Stimulated activated naive CD8-positive, alpha-beta T cell treated with anti-CD3 and anti-CD28 coated beads, Interleukin-15, amount 100 ng/mL, for 72 hours (primary cell): ENCODE results near the gene ZNF771.
"Not testable (repeated sequence)": the region's sequence is repeated elsewhere in the genome, so short reads cannot be mapped to it uniquely, and the experiment has no call there.

ENCODE experiments used
- ATAC-seq: fragments of 150-1000 bp; cut with Tn5 transposase; 2 replicates; pipeline ENCODE4 v1.10.0; 2021; ENCODE audit warnings: mild to moderate bottlenecking, moderate library complexity
- DNase-seq, 2 donors: peaks; one replicate each; pipeline ENCODE4 v3.0.0; 2021 to 2022
- H3K27ac Mint-ChIP-seq, 2 donors: one replicate each; pipeline ENCODE4 v1.8.0; 2022; ENCODE audit warnings: mild to moderate bottlenecking in 2 of 2, mixed read lengths in 2 of 2, moderate library complexity in 2 of 2
- H3K27me3 Mint-ChIP-seq: one replicate; pipeline ENCODE4 v1.8.0; 2022; ENCODE audit warnings: mixed read lengths
- H3K4me1 Mint-ChIP-seq: one replicate; pipeline ENCODE4 v1.8.0; 2022; ENCODE audit warnings: mild to moderate bottlenecking, mixed read lengths
- H3K4me3 Mint-ChIP-seq, 2 donors: one replicate each; pipeline ENCODE4 v1.8.0; 2022; ENCODE audit warnings: mild to moderate bottlenecking in 2 of 2, mixed read lengths in 2 of 2, moderate library complexity in 1 of 2
- H3K9me3 Mint-ChIP-seq, 2 donors: one replicate each; pipeline ENCODE4 v1.8.0; 2022; ENCODE audit warnings: mixed read lengths in 2 of 2

The ZNF771 gene

DNA sequence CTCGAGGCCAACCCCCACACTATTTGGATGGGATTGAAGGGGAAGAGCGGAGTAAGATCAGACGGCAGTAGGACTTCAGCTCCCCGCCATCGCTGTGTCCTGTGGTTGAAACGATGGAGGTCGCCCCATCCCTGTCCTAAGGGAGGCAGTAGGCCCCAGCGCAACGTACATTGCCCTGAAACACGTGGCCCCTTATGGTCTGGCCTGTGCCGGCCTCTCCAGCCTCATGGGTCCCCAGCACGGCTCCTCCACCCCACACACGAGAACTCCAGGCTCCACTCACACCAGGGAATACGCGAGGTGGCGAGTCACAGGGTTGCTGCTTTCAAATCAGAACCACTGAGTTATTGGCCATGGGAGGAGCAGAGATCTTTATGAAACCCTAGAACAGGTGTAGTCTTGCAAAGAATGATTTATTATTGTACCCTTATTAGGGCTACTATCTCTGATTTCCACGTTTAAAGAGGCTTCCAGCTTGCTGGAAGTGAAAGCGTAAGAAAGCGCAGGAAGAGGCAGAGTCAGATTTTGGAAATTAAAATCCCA, 23.1 kb downstream of the ZNF771 start:
- Mint-ChIP-seq H3K4me3 (no peak overlapping the region), H3K9me3 (no peaks in the 10 kb centered on the region), H3K27ac (no peak overlapping the region), H3K27me3 (no peaks in the 10 kb centered on the region), H3K4me1 (peaks cover 26% of the 10 kb centered on the region)
- ATAC-seq (peak; percentile 34), DNase-seq (no peak)

GRCh38 chr16:30434852-30435251, 27.4 kb downstream of the ZNF771 start:
- DNase-seq (peak; percentile 21 to 63), ATAC-seq (peak; percentile 11)
- Mint-ChIP-seq H3K4me1 (peaks cover 26% of the 10 kb centered on the region), H3K9me3 (no peaks in the 10 kb centered on the region), H3K4me3 (peak overlapping the region; percentile 3 to 7), H3K27ac (peak overlapping the region; percentile 0), H3K27me3 (no peaks in the 10 kb centered on the region)

DNA sequence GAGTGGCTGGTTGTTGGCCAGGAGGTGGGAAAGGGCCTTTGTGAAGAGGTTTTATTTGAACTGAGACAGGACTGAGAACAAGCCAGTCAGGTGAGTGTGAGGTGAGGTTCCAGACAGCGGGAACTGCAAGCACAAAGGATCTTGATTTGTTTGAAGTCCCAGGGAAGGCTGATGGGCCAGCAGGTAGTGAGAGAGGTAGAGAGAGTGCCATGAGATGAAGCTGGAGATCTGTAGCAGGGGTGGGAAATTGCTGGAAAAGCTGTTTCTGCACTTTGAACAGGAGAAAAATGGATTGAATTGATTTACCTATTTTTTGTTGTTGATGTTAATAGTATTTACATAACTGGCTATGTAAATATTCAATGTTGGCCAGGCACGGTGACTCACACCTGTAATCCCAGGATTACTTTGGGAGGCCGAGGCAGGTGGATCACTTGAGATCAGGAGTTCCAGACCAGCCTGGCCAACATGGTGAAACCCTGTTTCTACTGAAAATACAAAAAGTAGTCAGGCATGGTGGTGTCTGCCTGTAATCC, 30.2 kb downstream of the ZNF771 start:
- ATAC-seq (no peak), DNase-seq (no peak)
- Mint-ChIP-seq H3K9me3 (no peaks in the 10 kb centered on the region), H3K4me1 (peaks cover 32% of the 10 kb centered on the region), H3K4me3 (no peak overlapping the region), H3K27me3 (no peaks in the 10 kb centered on the region), H3K27ac (no peak overlapping the region)

GRCh38 chr16:30438835-30439234, 31.4 kb downstream of the ZNF771 start:
- DNase-seq (no peak), ATAC-seq (no peak)
- Mint-ChIP-seq H3K27me3 (no peaks in the 10 kb centered on the region), H3K27ac (no peak overlapping the region), H3K9me3 (no peaks in the 10 kb centered on the region), H3K4me1 (peaks cover 40% of the 10 kb centered on the region), H3K4me3 (no peak overlapping the region)

- Mint-ChIP-seq H3K27ac (no peak overlapping the region), H3K4me3 (no peak overlapping the region), H3K4me1 (peaks cover 40% of the 10 kb centered on the region), H3K27me3 (no peaks in the 10 kb centered on the region), H3K9me3 (no peaks in the 10 kb centered on the region)
- ATAC-seq (no peak), DNase-seq (no peak)
Observed at GRCh38 chr16:30439720-30440348, 32.4 kb downstream of the ZNF771 start.

DNA sequence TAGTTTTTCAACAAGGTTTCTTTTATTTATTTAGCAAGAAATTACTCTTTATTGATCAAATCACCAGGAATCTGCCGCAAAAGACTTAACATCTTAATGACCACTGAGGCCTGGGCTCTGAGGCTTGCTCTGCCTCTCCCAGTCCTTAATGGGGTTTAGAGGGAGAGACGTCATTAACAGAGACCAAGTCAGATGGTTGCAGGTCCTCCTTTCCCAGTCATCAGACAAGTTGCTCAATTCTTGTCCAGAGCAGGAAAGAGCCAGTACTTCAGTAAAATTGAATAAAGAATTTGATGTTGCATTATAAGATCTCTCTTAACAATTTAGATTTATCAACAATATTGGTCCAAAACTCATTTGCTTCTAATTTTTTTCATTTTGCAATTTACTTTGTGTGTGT, 36.2 kb downstream of the ZNF771 start:
- no peak for ATAC-seq

DNA sequence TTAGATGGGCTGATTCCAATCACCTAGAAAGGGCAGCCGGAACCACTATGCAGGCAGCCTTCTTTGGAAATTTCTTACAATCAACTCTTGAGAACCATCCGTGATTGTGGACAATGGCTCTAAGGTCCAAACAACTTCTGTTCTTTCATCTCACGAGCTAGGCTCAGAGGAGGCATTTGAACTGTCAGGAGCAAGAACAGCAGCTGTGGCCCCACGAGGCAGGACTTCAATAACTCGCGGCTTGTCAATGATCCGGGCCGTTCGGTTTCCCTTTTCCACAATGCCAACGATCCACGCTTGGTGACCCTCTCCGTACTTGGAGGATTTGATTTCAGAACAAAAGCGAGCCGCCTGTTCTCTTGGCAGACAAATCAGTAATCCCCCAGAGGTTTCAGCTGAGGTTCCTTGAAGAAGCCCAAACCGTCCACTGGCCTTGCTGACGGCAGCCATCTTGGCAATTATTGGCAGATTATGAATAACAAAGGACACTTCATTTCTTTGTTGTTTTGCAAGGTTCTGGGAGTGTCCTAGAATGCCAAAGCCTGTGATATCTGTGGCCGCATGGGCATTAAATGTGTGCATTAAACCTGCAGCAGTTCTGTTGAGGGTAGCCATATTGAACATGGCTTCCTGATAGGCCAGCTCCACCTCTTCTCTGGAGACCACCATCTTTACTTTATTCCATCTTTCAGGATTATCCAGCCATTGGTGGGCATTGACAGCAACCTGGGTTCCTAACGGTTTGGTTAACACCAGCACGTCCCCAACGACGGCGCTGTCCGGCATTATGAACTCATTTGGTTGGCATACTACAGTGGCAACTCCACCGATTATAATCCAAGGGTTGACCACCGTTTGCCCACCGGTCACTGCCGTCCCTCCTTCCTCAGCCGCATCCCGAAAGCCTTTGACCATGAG, 37.1 kb downstream of the ZNF771 start:
- Mint-ChIP-seq H3K27me3 (no peaks in the 10 kb centered on the region), H3K4me3 (peak overlapping the region; percentile 87 to 97), H3K4me1 (peaks cover 53% of the 10 kb centered on the region), H3K9me3 (peaks cover 0 to 4% of the 10 kb centered on the region in 2 donors), H3K27ac (peak overlapping the region; percentile 87 to 100)
- DNase-seq, result no peak
- no peak for ATAC-seq

More for the DNA sequence above, 36.2 kb downstream of the ZNF771 start:
- H3K27me3 Mint-ChIP-seq, result no peaks in the 10 kb centered on the region
- peak overlapping the region; percentile 87 to 97 for H3K4me3 Mint-ChIP-seq
- H3K4me1 Mint-ChIP-seq, result peaks cover 50% of the 10 kb centered on the region
- no peak for DNase-seq
- H3K9me3 Mint-ChIP-seq, result peaks cover 0 to 4% of the 10 kb centered on the region in 2 donors
- H3K27ac Mint-ChIP-seq, result no peak overlapping the region

DNA sequence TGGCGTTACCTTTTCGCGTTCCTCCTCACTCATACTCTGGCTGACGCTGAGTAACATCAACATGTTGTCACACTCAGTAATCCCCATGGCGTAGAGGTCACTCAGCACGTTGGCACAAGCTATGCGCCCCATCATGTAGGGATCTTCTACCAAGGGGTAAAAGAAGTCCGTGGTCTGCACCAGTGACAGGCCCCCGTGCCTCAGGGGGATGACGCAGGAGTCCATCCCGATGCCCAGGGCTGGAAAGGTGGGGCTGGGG, 37.7 kb downstream of the ZNF771 start:
- peak overlapping the region; percentile 87 to 100 for H3K27ac Mint-ChIP-seq
- no peak for DNase-seq
- peaks cover 0 to 4% of the 10 kb centered on the region in 2 donors for H3K9me3 Mint-ChIP-seq
- peak; percentile 45 for ATAC-seq
- H3K4me3 Mint-ChIP-seq, result peak overlapping the region; percentile 87 to 97
- no peaks in the 10 kb centered on the region for H3K27me3 Mint-ChIP-seq
- H3K4me1 Mint-ChIP-seq, result peaks cover 54% of the 10 kb centered on the region

- Mint-ChIP-seq H3K27me3 (no peaks in the 10 kb centered on the region), H3K27ac (peak within 1 kb of the TSS; percentile 100), H3K9me3 (peaks cover 0 to 4% of the 10 kb centered on the region in 2 donors), H3K4me3 (peak within 1 kb of the TSS; percentile 87 to 97), H3K4me1 (peaks cover 56% of the 10 kb centered on the region)
- ATAC-seq, result peak; percentile 97
- peak; percentile 96 to 98 for DNase-seq
Observed at GRCh38 chr16:30445408-30446202, 38.2 kb downstream of the ZNF771 start, which contains the start of gene SEPHS2. Gene SEPHS2, minus strand, starts transcription at chr16:30445874. Its CDS starts 147 bp downstream, at chr16:30445727.

- peaks cover 0 to 4% of the 10 kb centered on the region in 2 donors for H3K9me3 Mint-ChIP-seq
- H3K4me3 Mint-ChIP-seq, result peak overlapping the region; percentile 87 to 97
- no peaks in the 10 kb centered on the region for H3K27me3 Mint-ChIP-seq
- peaks cover 59% of the 10 kb centered on the region for H3K4me1 Mint-ChIP-seq
- ATAC-seq, result no peak
- DNase-seq, result no peak
- peak overlapping the region; percentile 100 for H3K27ac Mint-ChIP-seq
Observed at GRCh38 chr16:30446203-30446595, 38.8 kb downstream of the ZNF771 start.

DNA sequence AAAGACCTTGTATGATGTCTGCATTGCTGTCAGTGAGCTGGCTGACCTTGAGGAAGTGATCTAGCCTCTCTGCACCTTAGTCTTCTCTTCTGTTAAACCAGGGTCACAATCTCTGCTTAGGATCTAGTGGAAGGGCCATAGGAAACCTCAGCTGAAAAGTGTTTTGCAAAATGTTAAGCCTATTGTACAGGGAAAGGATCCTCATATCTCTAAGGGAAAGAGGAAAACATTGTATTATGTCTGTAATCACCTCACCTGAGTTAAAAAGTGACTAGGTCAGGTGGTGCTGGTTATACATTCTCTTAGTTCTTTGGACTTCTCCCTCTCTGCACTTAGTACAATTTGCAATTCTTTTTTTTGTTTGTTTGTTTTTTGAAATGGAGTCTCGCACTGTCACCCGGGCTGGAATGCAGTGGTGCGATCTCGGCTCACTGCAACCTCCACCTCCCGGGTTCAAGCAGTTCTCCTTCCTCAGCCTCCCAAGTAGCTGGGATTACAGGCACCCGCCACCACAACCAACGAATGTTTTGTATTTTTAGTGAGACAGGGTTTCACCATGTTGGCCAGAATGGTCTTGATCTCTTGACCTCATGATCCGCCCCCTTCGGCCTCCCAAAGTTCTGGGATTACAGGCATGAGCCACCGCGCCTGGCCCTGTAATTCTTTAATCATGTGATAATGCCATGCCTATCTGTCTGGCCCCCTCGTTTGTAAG, 40.3 kb downstream of the ZNF771 start:
- H3K27ac Mint-ChIP-seq, result no peak overlapping the region

DNA sequence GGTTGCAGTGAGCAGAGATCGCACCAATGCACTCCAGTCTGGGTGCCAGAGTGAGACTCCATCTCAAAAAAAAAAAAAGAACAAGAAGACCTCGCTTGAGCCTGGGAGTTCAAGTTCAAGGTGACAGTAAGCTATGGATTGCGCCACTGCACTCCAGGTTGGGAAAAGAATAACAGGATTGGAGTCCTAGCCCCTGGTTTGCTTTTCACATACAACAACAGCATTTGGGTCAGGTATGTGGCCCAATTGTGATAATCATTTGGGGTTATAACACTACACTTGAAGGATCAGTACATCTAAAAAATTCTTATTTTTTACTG, 41.7 kb downstream of the ZNF771 start:
- Mint-ChIP-seq H3K4me1 (peaks cover 62% of the 10 kb centered on the region), H3K27ac (no peak overlapping the region), H3K27me3 (no peaks in the 10 kb centered on the region), H3K9me3 (peaks cover 0 to 4% of the 10 kb centered on the region in 2 donors), H3K4me3 (no peak overlapping the region)
- no peak for ATAC-seq
- no peak for DNase-seq

More for the DNA sequence above, 40.3 kb downstream of the ZNF771 start:
- no peak for DNase-seq
- Mint-ChIP-seq H3K4me1 (peaks cover 65% of the 10 kb centered on the region), H3K9me3 (peaks cover 0 to 4% of the 10 kb centered on the region in 2 donors), H3K4me3 (no peak overlapping the region), H3K27me3 (no peaks in the 10 kb centered on the region)
- no peak for ATAC-seq

GRCh38 chr16:30452709-30453580, 45.5 kb downstream of the ZNF771 start:
- H3K27me3 Mint-ChIP-seq, DNase-seq, ATAC-seq, H3K4me3 Mint-ChIP-seq, H3K9me3 Mint-ChIP-seq: not testable (repeated sequence)
- peak overlapping the region; percentile 45 to 80 for H3K27ac Mint-ChIP-seq
- H3K4me1 Mint-ChIP-seq, result peaks cover 72% of the 10 kb centered on the region

DNA sequence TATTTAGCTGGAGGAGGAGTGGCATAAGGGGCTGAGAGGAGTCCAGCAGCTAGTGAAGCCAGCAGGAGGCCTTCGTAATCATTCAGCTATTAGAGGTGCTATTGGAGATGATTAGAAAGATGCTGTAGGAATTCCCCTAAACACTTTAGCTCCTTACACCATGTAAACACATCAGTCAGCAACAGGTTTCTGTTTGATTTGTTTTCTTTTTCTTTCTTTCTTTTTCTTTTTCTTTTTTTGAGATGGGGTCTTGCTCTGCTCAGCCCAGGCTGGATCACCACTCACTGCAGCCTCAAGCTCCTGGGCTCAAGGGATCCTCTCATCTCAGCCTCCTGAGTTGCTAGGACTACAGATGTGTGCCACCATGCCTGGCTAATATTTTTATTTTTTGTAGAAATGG, 48.9 kb downstream of the ZNF771 start:
- Mint-ChIP-seq H3K27ac (peak overlapping the region; percentile 32 to 74), H3K4me1 (peaks cover 80% of the 10 kb centered on the region), H3K4me3 (peak overlapping the region; percentile 18 to 71), H3K9me3 (no peaks in the 10 kb centered on the region), H3K27me3 (no peaks in the 10 kb centered on the region)
- no peak for ATAC-seq
- no peak for DNase-seq
